GM23338 (cell line): Measurements from ENCODE around the gene THAP9.

Experiments used
- CREB1 ChIP-seq: fragments of 250-450 bp; sonication (Bioruptor Pico); IDR thresholded peaks from 2 replicates; pipeline ENCODE4 v1.5.0; 2020; ENCODE audit warnings: low read depth, mild to moderate bottlenecking, moderate library complexity
- EZH2 ChIP-seq: fragments of 200-600 bp; sonication (generic); IDR thresholded peaks from one replicate; pipeline ENCODE4 v1.8.0; 2017; ENCODE audit warnings: antibody characterized with exemption, mild to moderate bottlenecking, low read depth; ENCODE audit not compliant: unreplicated experiment
- EZH2phosphoT487 ChIP-seq: fragments of 200-600 bp; sonication (generic); IDR thresholded peaks from one replicate; pipeline ENCODE4 v1.8.1; 2018; ENCODE audit warnings: antibody characterized with exemption; ENCODE audit not compliant: unreplicated experiment
- JUNB ChIP-seq: IDR thresholded peaks from one replicate; pipeline ENCODE4 v1.6.1; 2016; ENCODE audit warnings: antibody characterized with exemption; ENCODE audit not compliant: unreplicated experiment
- NANOG ChIP-seq: IDR thresholded peaks from 2 replicates; pipeline ENCODE4 v1.6.1; 2016; ENCODE audit warnings: antibody characterized with exemption, borderline replicate concordance
- ZNF114 ChIP-seq: fragments of 250-450 bp; sonication (Bioruptor Pico); IDR thresholded peaks from 2 replicates; pipeline ENCODE4 v1.5.0; 2020; ENCODE audit warnings: mild to moderate bottlenecking, moderate library complexity
- TF ChIP-seq, protein P1 (sequence below), 2 experiments: fragments of 200-600 bp in 1 of 2; sonication (generic) in 1 of 2; conservative IDR thresholded peaks; 2 replicates each; pipeline versions ENCODE4 v1.5.1 to v1.6.1; 2016 to 2017; ENCODE audit warnings: antibody characterized with exemption in 2 of 2, low read depth in 2 of 2, mild to moderate bottlenecking in 2 of 2, moderate library complexity in 1 of 2
- TF ChIP-seq, protein P2 (sequence below): IDR thresholded peaks from 2 replicates; pipeline ENCODE4 v1.6.1; 2016; ENCODE audit warnings: antibody characterized with exemption

DNA sequence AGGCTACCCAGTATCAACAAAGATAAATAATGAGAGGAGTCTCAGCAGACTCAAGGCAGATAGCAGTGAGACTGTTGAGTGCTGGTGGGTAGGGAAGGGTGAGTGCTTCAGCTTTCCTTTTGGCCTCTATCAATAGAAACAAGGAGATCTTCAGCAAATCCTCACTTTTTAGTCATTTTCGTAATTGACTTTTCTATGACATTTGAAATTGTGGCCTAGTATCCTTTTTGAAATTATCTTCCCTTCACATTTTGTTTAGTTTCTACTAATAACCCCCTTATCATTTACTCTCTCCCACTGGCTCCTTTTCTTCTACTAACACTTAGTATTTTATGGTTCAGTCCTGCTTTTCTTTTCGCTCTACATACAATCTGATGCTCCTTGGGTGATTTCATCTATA is 65.2 kb downstream of the THAP9 start:
- no peak for TF ChIP-seq CREB1 (CRISPR knock-in tag)
- TF ChIP-seq, protein P1, sequence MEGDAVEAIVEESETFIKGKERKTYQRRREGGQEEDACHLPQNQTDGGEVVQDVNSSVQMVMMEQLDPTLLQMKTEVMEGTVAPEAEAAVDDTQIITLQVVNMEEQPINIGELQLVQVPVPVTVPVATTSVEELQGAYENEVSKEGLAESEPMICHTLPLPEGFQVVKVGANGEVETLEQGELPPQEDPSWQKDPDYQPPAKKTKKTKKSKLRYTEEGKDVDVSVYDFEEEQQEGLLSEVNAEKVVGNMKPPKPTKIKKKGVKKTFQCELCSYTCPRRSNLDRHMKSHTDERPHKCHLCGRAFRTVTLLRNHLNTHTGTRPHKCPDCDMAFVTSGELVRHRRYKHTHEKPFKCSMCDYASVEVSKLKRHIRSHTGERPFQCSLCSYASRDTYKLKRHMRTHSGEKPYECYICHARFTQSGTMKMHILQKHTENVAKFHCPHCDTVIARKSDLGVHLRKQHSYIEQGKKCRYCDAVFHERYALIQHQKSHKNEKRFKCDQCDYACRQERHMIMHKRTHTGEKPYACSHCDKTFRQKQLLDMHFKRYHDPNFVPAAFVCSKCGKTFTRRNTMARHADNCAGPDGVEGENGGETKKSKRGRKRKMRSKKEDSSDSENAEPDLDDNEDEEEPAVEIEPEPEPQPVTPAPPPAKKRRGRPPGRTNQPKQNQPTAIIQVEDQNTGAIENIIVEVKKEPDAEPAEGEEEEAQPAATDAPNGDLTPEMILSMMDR (conservative IDR thresholded peaks at IDR 0.05; ENCODE audit: low read depth in 2 of 2): no peak
- TF ChIP-seq EZH2: no peak
- TF ChIP-seq NANOG: no peak
- no peak for TF ChIP-seq JUNB
- no peak for TF ChIP-seq EZH2phosphoT487
- TF ChIP-seq, protein P2, sequence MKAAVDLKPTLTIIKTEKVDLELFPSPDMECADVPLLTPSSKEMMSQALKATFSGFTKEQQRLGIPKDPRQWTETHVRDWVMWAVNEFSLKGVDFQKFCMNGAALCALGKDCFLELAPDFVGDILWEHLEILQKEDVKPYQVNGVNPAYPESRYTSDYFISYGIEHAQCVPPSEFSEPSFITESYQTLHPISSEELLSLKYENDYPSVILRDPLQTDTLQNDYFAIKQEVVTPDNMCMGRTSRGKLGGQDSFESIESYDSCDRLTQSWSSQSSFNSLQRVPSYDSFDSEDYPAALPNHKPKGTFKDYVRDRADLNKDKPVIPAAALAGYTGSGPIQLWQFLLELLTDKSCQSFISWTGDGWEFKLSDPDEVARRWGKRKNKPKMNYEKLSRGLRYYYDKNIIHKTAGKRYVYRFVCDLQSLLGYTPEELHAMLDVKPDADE: no peak
- TF ChIP-seq ZNF114 (CRISPR knock-in tag): no peak
